Measurements from ENCODE around the gene HSDL2.

DNA sequence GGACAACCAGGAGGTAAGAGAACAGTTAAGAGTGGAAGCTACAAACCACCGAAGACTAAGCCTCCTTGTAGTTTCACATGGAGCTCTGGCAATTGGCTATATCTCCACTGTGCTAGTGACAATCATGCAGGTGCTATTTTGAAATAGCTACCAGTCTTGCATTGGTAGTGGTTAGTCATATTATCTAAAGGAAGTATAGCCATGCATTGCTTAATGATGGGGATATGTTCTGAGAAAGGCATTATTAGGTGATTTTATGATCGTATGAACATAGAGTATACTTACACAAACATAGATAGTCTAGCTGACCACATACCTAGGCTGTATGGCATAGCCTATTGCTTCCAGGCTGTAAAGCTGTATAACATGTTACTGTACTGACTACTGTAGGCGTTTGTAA lies 28.4 kb downstream of the HSDL2 start:
- TF ChIP-seq, protein P1, sequence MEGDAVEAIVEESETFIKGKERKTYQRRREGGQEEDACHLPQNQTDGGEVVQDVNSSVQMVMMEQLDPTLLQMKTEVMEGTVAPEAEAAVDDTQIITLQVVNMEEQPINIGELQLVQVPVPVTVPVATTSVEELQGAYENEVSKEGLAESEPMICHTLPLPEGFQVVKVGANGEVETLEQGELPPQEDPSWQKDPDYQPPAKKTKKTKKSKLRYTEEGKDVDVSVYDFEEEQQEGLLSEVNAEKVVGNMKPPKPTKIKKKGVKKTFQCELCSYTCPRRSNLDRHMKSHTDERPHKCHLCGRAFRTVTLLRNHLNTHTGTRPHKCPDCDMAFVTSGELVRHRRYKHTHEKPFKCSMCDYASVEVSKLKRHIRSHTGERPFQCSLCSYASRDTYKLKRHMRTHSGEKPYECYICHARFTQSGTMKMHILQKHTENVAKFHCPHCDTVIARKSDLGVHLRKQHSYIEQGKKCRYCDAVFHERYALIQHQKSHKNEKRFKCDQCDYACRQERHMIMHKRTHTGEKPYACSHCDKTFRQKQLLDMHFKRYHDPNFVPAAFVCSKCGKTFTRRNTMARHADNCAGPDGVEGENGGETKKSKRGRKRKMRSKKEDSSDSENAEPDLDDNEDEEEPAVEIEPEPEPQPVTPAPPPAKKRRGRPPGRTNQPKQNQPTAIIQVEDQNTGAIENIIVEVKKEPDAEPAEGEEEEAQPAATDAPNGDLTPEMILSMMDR (conservative IDR thresholded peaks at IDR 0.05; ENCODE audit: low read depth, low read length), result no peak
- TF ChIP-seq EZH2 (IDR thresholded peaks at IDR 0.05; ENCODE audit: low read length, unreplicated experiment), result no peak
- TF ChIP-seq EZH2phosphoT487 (IDR thresholded peaks at IDR 0.05; ENCODE audit: borderline replicate concordance, low read length), result no peak

Data from PC-3 (cell line).